Osteocyte (in vitro differentiated cells): ENCODE results near the gene EMC10. TPM values are rescaled to one million over a fixed set of nuclear protein-coding genes. Genes with fewer than 3 reads are reported as not detected.

ENCODE experiments used
- DNase-seq: peaks from one replicate; pipeline ENCODE4 v3.0.0; 2021; ENCODE audit warnings: mixed read lengths; ENCODE audit not compliant: unreplicated experiment; ENCODE audit errors: extremely low spot score
- H3K27ac Mint-ChIP-seq: one replicate; pipeline ENCODE4 v1.8.0; 2021; ENCODE audit warnings: mild to moderate bottlenecking, mixed read lengths; ENCODE audit not compliant: unreplicated experiment
- H3K27me3 Mint-ChIP-seq: one replicate; pipeline ENCODE4 v1.8.0; 2021; ENCODE audit warnings: mixed read lengths; ENCODE audit not compliant: unreplicated experiment
- H3K36me3 Mint-ChIP-seq: one replicate; pipeline ENCODE4 v1.8.0; 2021; ENCODE audit warnings: mixed read lengths; ENCODE audit not compliant: unreplicated experiment
- H3K4me1 Mint-ChIP-seq: one replicate; pipeline ENCODE4 v1.8.0; 2021; ENCODE audit warnings: mixed read lengths; ENCODE audit not compliant: unreplicated experiment
- H3K4me3 Mint-ChIP-seq: one replicate; pipeline ENCODE4 v1.8.0; 2021; ENCODE audit warnings: mild to moderate bottlenecking, moderate library complexity, mixed read lengths; ENCODE audit not compliant: unreplicated experiment
- H3K9me3 Mint-ChIP-seq: one replicate; pipeline ENCODE4 v1.8.0; 2021; ENCODE audit warnings: mixed read lengths; ENCODE audit not compliant: unreplicated experiment
- CTCF ChIP-seq: fragments of 200-600 bp; sonication (generic); IDR thresholded peaks from 2 replicates; pipeline ENCODE4 v1.5.0; 2021; ENCODE audit warnings: antibody characterized with exemption, mild to moderate bottlenecking, moderate library complexity
- total RNA-seq: library from RNA; stranded (reverse); gene quantifications from 2 replicates; pipeline ENCODE4 v1.2.1, GENCODE V29; 2021

The EMC10 gene
- total RNA-seq, 1 donor from 2014 or later, result 172 TPM

- no peak overlapping the region for H3K4me3 Mint-ChIP-seq
- no peak overlapping the region for H3K27ac Mint-ChIP-seq
- DNase-seq, result no peak
- no peak for TF ChIP-seq CTCF
- no peaks in the 10 kb centered on the region for H3K27me3 Mint-ChIP-seq
- H3K4me1 Mint-ChIP-seq, result peaks cover 12% of the 10 kb centered on the region
- no peaks in the 10 kb centered on the region for H3K36me3 Mint-ChIP-seq
- no peaks in the 10 kb centered on the region for H3K9me3 Mint-ChIP-seq
These were observed 38.9 kb downstream of the EMC10 start for GRCh38 chr19:50515168-50515561.

- H3K27ac Mint-ChIP-seq, result no peak overlapping the region
- no peak for DNase-seq
- H3K4me3 Mint-ChIP-seq, result no peak overlapping the region
- no peaks in the 10 kb centered on the region for H3K9me3 Mint-ChIP-seq
- peaks cover 4% of the 10 kb centered on the region for H3K4me1 Mint-ChIP-seq
- TF ChIP-seq CTCF, result no peak
- no peaks in the 10 kb centered on the region for H3K27me3 Mint-ChIP-seq
- H3K36me3 Mint-ChIP-seq, result no peaks in the 10 kb centered on the region
These were observed 40.1 kb downstream of the EMC10 start for GRCh38 chr19:50516456-50516855.

GRCh38 chr19:50516964-50517703 lies 40.8 kb downstream of the EMC10 start:
- H3K27me3 Mint-ChIP-seq, result no peaks in the 10 kb centered on the region
- H3K36me3 Mint-ChIP-seq, result no peaks in the 10 kb centered on the region
- H3K27ac Mint-ChIP-seq, result no peak overlapping the region
- H3K9me3 Mint-ChIP-seq, result no peaks in the 10 kb centered on the region
- no peak overlapping the region for H3K4me3 Mint-ChIP-seq
- no peak for TF ChIP-seq CTCF
- H3K4me1 Mint-ChIP-seq, result no peaks in the 10 kb centered on the region
- DNase-seq, result no peak

GRCh38 chr19:50517704-50518075 lies 41.4 kb downstream of the EMC10 start:
- Mint-ChIP-seq H3K4me1 (no peaks in the 10 kb centered on the region), H3K36me3 (no peaks in the 10 kb centered on the region), H3K27me3 (no peaks in the 10 kb centered on the region), H3K9me3 (no peaks in the 10 kb centered on the region), H3K27ac (no peak overlapping the region), H3K4me3 (no peak overlapping the region)
- no peak for DNase-seq
- no peak for TF ChIP-seq CTCF

- DNase-seq, result no peak
- Mint-ChIP-seq H3K27me3 (no peaks in the 10 kb centered on the region), H3K4me1 (no peaks in the 10 kb centered on the region), H3K9me3 (no peaks in the 10 kb centered on the region), H3K27ac (no peak overlapping the region), H3K36me3 (no peaks in the 10 kb centered on the region), H3K4me3 (no peak overlapping the region)
- no peak for TF ChIP-seq CTCF
These were observed 42.0 kb downstream of the EMC10 start for GRCh38 chr19:50518091-50519005.
